HEK293T (cell line): ENCODE measurements around the gene UGT1A10.

Experiments
- CTCF ChIA-PET: fragments of 350-600 bp; formaldehyde crosslinking; extraction: SDS; loops from one replicate; lab custom pipeline; 2021; ENCODE audit warnings: antibody characterized with exemption, inconsistent platforms; lab: Yijun Ruan, JAX
- POLR2A ChIA-PET: fragments of 350-600 bp; formaldehyde crosslinking; extraction: SDS; loops from one replicate; lab custom pipeline; 2020; ENCODE audit warnings: antibody characterized with exemption, inconsistent platforms; lab: Yijun Ruan, JAX
- DNase-seq: peaks from one replicate; pipeline ENCODE4 v3.0.0; 2012; ENCODE audit warnings: mixed read lengths; ENCODE audit errors: extremely low spot score
- ARNT ChIP-seq: fragments of 450-650 bp; IDR thresholded peaks from 2 replicates; pipeline ENCODE4 v1.6.1; 2017; ENCODE audit warnings: mild to moderate bottlenecking
- BHLHE40 ChIP-seq: fragments of 450-650 bp; IDR thresholded peaks from 2 replicates; pipeline ENCODE4 v1.6.1; 2016; ENCODE audit warnings: mild to moderate bottlenecking, moderate library complexity, borderline replicate concordance
- CTBP1 ChIP-seq: fragments of 450-650 bp; IDR thresholded peaks from 2 replicates; pipeline ENCODE4 v1.6.1; 2016; ENCODE audit warnings: borderline replicate concordance
- ELF4 ChIP-seq: fragments of 450-650 bp; IDR thresholded peaks from 2 replicates; pipeline ENCODE4 v1.6.1; 2017; ENCODE audit warnings: antibody characterized with exemption
- FOXA1 ChIP-seq: fragments of 450-650 bp; IDR thresholded peaks from 2 replicates; pipeline ENCODE4 v1.6.1; 2016; ENCODE audit warnings: mild to moderate bottlenecking
- FOXK2 ChIP-seq: fragments of 450-650 bp; IDR thresholded peaks from 2 replicates; pipeline ENCODE4 v1.6.1; 2016; ENCODE audit warnings: mild to moderate bottlenecking
- FOXM1 ChIP-seq: fragments of 450-650 bp; IDR thresholded peaks from 2 replicates; pipeline ENCODE4 v1.6.1; 2017; ENCODE audit warnings: mild to moderate bottlenecking, borderline replicate concordance
- HDGF ChIP-seq: fragments of 450-650 bp; IDR thresholded peaks from 2 replicates; pipeline ENCODE4 v1.6.1; 2017; ENCODE audit warnings: antibody characterized with exemption, borderline replicate concordance
- L3MBTL2 ChIP-seq: fragments of 450-650 bp; conservative IDR thresholded peaks from 2 replicates; pipeline ENCODE4 v1.6.1; 2016; ENCODE audit warnings: mild to moderate bottlenecking
- LEF1 ChIP-seq: fragments of 450-650 bp; IDR thresholded peaks from 2 replicates; pipeline ENCODE4 v1.6.1; 2017; ENCODE audit warnings: mild to moderate bottlenecking, borderline replicate concordance
- NFRKB ChIP-seq: fragments of 450-650 bp; IDR thresholded peaks from 2 replicates; pipeline ENCODE4 v1.6.1; 2016; ENCODE audit warnings: mild to moderate bottlenecking, moderate library complexity
- PKNOX1 ChIP-seq: fragments of 450-650 bp; IDR thresholded peaks from 2 replicates; pipeline ENCODE4 v1.6.1; 2016
- SP1 ChIP-seq: fragments of 450-650 bp; IDR thresholded peaks from 2 replicates; pipeline ENCODE4 v1.6.1; 2017
- SUZ12 ChIP-seq: fragments of 450-650 bp; IDR thresholded peaks from 2 replicates; pipeline ENCODE4 v1.6.1; 2016; ENCODE audit warnings: mild to moderate bottlenecking
- TARDBP ChIP-seq: fragments of 450-650 bp; IDR thresholded peaks from 2 replicates; pipeline ENCODE4 v1.6.1; 2016
- ZNF384 ChIP-seq: fragments of 450-650 bp; IDR thresholded peaks from 2 replicates; pipeline ENCODE4 v1.6.1; 2016

The UGT1A10 gene

GRCh38 chr2:233761040-233761769, 125.0 kb downstream of the UGT1A10 start:
- DNase-seq: no peak
- CTCF ChIA-PET: no interaction called here
- POLR2A ChIA-PET: no interaction called here
- TF ChIP-seq LEF1 (no peak), SP1 (no peak), ARNT (no peak), HDGF (no peak), ELF4 (no peak), PKNOX1 (no peak), NFRKB (no peak), CTBP1 (no peak)

DNA sequence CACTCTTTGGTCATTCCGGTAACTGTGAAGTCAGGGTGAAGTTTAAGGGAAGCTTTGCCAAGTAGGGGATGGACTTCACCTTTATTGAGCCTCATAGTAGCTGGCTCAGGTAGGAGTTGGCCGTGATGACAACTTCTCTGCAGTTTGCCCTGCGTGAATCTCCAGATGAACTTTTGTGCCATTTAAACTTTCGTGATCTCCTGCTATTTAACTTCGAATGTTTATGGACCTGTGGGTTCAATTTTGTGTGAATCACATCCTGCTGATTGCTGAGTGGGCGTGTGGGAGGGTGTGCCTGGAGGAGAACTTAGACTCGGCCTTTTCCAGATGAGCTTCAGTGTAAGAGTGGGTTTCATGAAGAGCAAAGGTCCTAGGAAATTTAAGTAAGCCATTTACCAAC, 128.0 kb downstream of the UGT1A10 start:
- DNase-seq: no peak

DNA sequence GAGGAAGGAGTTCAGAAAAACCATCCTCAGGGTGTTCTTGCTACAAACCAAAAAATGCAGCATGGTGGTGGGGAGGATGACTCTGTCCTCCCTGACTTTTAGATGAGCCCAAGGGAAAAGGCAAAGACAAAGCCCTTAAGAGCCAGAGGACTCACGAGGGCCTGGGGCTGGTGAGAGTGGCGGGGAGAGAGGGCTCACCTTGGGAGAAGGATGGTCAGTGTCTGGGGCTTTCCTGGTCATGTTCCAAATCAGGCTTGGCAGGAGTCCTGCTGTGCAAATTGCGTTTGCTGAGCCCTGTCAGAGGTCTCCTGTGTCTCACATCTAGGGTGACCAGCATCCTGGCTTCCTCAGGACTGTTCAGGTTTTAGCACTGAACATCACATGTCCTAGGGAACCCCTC, 128.5 kb downstream of the UGT1A10 start:
- CTCF ChIA-PET: no interaction called here
- TF ChIP-seq CTBP1 (no peak), BHLHE40 (no peak), L3MBTL2 (no peak), SUZ12 (no peak), FOXM1 (no peak), ZNF384 (no peak), FOXK2 (no peak), TARDBP (no peak), LEF1 (no peak), NFRKB (no peak), PKNOX1 (no peak), HDGF (no peak), SP1 (no peak), ARNT (no peak), FOXA1 (no peak), ELF4 (no peak)
- POLR2A ChIA-PET: no interaction called here
- DNase-seq: no peak

More for the DNA sequence above, 128.0 kb downstream of the UGT1A10 start:
- CTCF ChIA-PET: no interaction called here
- TF ChIP-seq CTBP1 (no peak), TARDBP (no peak), ARNT (no peak), SP1 (no peak), SUZ12 (no peak), ELF4 (no peak), FOXM1 (no peak), FOXA1 (no peak)
- POLR2A ChIA-PET: no interaction called here

GRCh38 chr2:233766416-233766815, 130.2 kb downstream of the UGT1A10 start:
- ChIA-PET POLR2A (no interaction called here), CTCF (interaction anchor here (0.6 kb wide), 1 partner anchor 9 kb away, joined by 4 read pairs; no protein-coding TSS in a partner anchor)

GRCh38 chr2:233768076-233768475, 131.8 kb downstream of the UGT1A10 start:
- no peak for DNase-seq
- TF ChIP-seq L3MBTL2 (no peak), NFRKB (no peak), SP1 (no peak), PKNOX1 (no peak), SUZ12 (no peak)
- ChIA-PET CTCF (no interaction called here), POLR2A (no interaction called here)

More at GRCh38 chr2:233766416-233766815, 130.2 kb downstream of the UGT1A10 start:
- DNase-seq: no peak
- TF ChIP-seq FOXA1 (no peak), CTBP1 (no peak), NFRKB (no peak), FOXM1 (no peak), ZNF384 (no peak), ELF4 (no peak), ARNT (no peak), HDGF (no peak), LEF1 (no peak), SP1 (no peak), TARDBP (no peak), L3MBTL2 (no peak), SUZ12 (no peak), BHLHE40 (no peak)

DNA sequence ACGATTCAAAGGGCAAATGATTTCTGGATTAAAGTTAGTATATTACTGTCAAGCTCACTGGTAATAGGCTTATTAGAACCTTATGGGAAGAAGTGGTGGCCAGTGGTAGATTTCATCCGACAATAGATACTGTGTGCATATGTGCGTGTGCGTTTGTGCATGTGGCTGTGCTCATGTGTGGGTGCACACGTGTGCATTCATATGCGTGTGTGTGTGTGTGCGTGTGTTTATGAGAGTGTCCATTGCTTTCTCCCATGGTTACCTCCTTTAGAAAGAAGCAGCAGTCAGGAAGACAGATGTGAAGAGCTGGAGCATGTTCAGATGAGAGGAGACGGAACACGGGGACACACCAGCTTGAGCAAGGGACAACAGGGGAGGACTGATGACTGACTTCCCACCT, 133.0 kb downstream of the UGT1A10 start:
- DNase-seq: no peak
- POLR2A ChIA-PET: no interaction called here
- CTCF ChIA-PET: no interaction called here
- TF ChIP-seq SUZ12: no peak
- no peak for TF ChIP-seq FOXM1
- no peak for TF ChIP-seq LEF1
- TF ChIP-seq ZNF384: no peak
- TF ChIP-seq SP1: no peak
- TF ChIP-seq ARNT: no peak
- no peak for TF ChIP-seq TARDBP
- TF ChIP-seq HDGF: no peak
- TF ChIP-seq FOXK2: no peak
- TF ChIP-seq CTBP1: no peak
- no peak for TF ChIP-seq L3MBTL2
- no peak for TF ChIP-seq NFRKB
- TF ChIP-seq BHLHE40: no peak
- TF ChIP-seq PKNOX1: no peak
- no peak for TF ChIP-seq ELF4
- TF ChIP-seq FOXA1: no peak
